ENCODE data around the gene ZNF133. TPM values are rescaled to one million over a fixed set of nuclear protein-coding genes. Genes with fewer than 3 reads are reported as not detected.
A peak's percentile ranks its signal among the peaks of the same experiment; 100 is the strongest.

The ZNF133 gene
- total and polyA plus RNA-seq, 2 of the 13 experiments (the other 11 are each of a cell fraction or from before 2014, with no cell fraction given), result 23.5 to 26.7 TPM

- TF ChIP-seq NFIC (IDR thresholded peaks at IDR 0.05; ENCODE audit: low read length), result no peak
- TF ChIP-seq NR0B2 (CRISPR knock-in tag; IDR thresholded peaks at IDR 0.05), result 0 out of 2 replicates have a peak, but pooled peaks have one; percentile 17
- no peak for TF ChIP-seq NPAS2 (CRISPR knock-in tag; IDR thresholded peaks at IDR 0.05; ENCODE audit: borderline replicate concordance)
- TF ChIP-seq NCOA1 (CRISPR knock-in tag; IDR thresholded peaks at IDR 0.05), result no peak
- TF ChIP-seq HNRNPL (IDR thresholded peaks at IDR 0.05; ENCODE audit: low read depth, low read length), result 0 out of 2 replicates have a peak, but pooled peaks have one; percentile 6
- no peak for TF ChIP-seq LRRFIP1 (CRISPR knock-in tag; conservative IDR thresholded peaks at IDR 0.05)
- no peak for TF ChIP-seq NONO (IDR thresholded peaks at IDR 0.05)
- TF ChIP-seq NONO (CRISPR knock-in tag; conservative IDR thresholded peaks at IDR 0.05), result no peak
- TF ChIP-seq CBX2 (IDR thresholded peaks at IDR 0.05; ENCODE audit: low read depth, low read length), result no peak
- TF ChIP-seq CBX2 (CRISPR knock-in tag; IDR thresholded peaks at IDR 0.05; ENCODE audit: low read depth), result no peak
- no peak for TF ChIP-seq DR1 (CRISPR knock-in tag; IDR thresholded peaks at IDR 0.05)
- TF ChIP-seq ZNF782 (CRISPR knock-in tag; IDR thresholded peaks at IDR 0.05; ENCODE audit: borderline replicate concordance), result no peak
- no peak for TF ChIP-seq FOXP4 (CRISPR knock-in tag; IDR thresholded peaks at IDR 0.05)
- TF ChIP-seq ZNF564 (CRISPR knock-in tag; IDR thresholded peaks at IDR 0.05), result no peak
- TF ChIP-seq CHD2 (IDR thresholded peaks at IDR 0.05; ENCODE audit: low read depth, low read length), result no peak
- no peak for TF ChIP-seq ZFYVE20 (CRISPR knock-in tag; IDR thresholded peaks at IDR 0.05; ENCODE audit: borderline replicate concordance, low read depth)
- TF ChIP-seq MXI1 (IDR thresholded peaks at IDR 0.05; ENCODE audit: borderline replicate concordance, low read depth, low read length), result no peak
- TF ChIP-seq ZFP62 (CRISPR knock-in tag; IDR thresholded peaks at IDR 0.05), result no peak
- no peak for TF ChIP-seq PHF20 (CRISPR knock-in tag; IDR thresholded peaks at IDR 0.05)
- TF ChIP-seq, protein P1, sequence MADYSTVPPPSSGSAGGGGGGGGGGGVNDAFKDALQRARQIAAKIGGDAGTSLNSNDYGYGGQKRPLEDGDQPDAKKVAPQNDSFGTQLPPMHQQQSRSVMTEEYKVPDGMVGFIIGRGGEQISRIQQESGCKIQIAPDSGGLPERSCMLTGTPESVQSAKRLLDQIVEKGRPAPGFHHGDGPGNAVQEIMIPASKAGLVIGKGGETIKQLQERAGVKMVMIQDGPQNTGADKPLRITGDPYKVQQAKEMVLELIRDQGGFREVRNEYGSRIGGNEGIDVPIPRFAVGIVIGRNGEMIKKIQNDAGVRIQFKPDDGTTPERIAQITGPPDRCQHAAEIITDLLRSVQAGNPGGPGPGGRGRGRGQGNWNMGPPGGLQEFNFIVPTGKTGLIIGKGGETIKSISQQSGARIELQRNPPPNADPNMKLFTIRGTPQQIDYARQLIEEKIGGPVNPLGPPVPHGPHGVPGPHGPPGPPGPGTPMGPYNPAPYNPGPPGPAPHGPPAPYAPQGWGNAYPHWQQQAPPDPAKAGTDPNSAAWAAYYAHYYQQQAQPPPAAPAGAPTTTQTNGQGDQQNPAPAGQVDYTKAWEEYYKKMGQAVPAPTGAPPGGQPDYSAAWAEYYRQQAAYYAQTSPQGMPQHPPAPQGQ (CRISPR knock-in tag; IDR thresholded peaks at IDR 0.05; ENCODE audit: borderline replicate concordance), result no peak
- no peak for TF ChIP-seq ZNF570 (CRISPR knock-in tag; IDR thresholded peaks at IDR 0.05; ENCODE audit: borderline replicate concordance)
- no peak for TF ChIP-seq TFDP1 (CRISPR knock-in tag; IDR thresholded peaks at IDR 0.05; ENCODE audit: borderline replicate concordance)
- no peak for TF ChIP-seq ZNF547 (CRISPR knock-in tag; IDR thresholded peaks at IDR 0.05)
- TF ChIP-seq RFX1 (IDR thresholded peaks at IDR 0.05), result no peak
Observed at GRCh38 chr20:18288749-18289267, 481 bp downstream of the ZNF133 start (continued).
